HepG2 (cell line): ENCODE data around the gene TJAP1. TPM values are rescaled to one million over a fixed set of nuclear protein-coding genes. Genes with fewer than 3 reads are reported as not detected.

Experiments used
- CEBPB ChIP-seq: IDR thresholded peaks from 2 replicates; pipeline ENCODE4 v1.6.1; 2011; ENCODE audit warnings: low read depth, low read length, improper control_type of control experiment, borderline replicate concordance
- MYC ChIP-seq: sonication (generic); formaldehyde crosslinking; IDR thresholded peaks from 2 replicates; pipeline ENCODE4 v1.9.0; 2021; ENCODE audit warnings: missing genetic modification reagents, borderline replicate concordance
- NFIB ChIP-seq: sonication (generic); formaldehyde crosslinking; IDR thresholded peaks from 2 replicates; pipeline ENCODE4 v1.9.0; 2021; ENCODE audit warnings: missing genetic modification reagents, mild to moderate bottlenecking, borderline replicate concordance
- RXRB ChIP-seq: IDR thresholded peaks from 2 replicates; pipeline ENCODE4 v1.6.1; 2016; ENCODE audit warnings: borderline replicate concordance, missing genetic modification reagents, missing compliant biosample characterization
- ZNF264 ChIP-seq: sonication (generic); formaldehyde crosslinking; IDR thresholded peaks from 2 replicates; pipeline ENCODE4 v1.4.0; 2020; ENCODE audit warnings: missing genetic modification reagents
- ZNF788 ChIP-seq: sonication (generic); formaldehyde crosslinking; IDR thresholded peaks from 2 replicates; pipeline ENCODE4 v1.5.0; 2020; ENCODE audit warnings: mild to moderate bottlenecking, missing genetic modification reagents, borderline replicate concordance
- ZSCAN22 ChIP-seq: sonication (generic); formaldehyde crosslinking; IDR thresholded peaks from 2 replicates; pipeline ENCODE4 v1.4.0; 2020; ENCODE audit warnings: mild to moderate bottlenecking, missing genetic modification reagents
- polyA plus RNA-seq, 8 experiments: library from polyadenylated mRNA; depleted of rRNA in 3 of 8; stranded (reverse) in 7 of 8; unstranded in 1 of 8; fragments of >200 nt; fragmentation: Illumina TruSeq in 4 of 8; extraction: Trizol in 4 of 8; gene quantifications; 2 replicates each; pipeline versions ENCODE4 v1.2.1 to v1.2.3, GENCODE V29; 2011 to 2016; ENCODE audit warnings: low read depth in 4 of 8, missing spikeins in 1 of 8, mixed read lengths in 1 of 8; ENCODE audit not compliant: insufficient read depth in 1 of 8
- total RNA-seq, 5 experiments: library from RNA; depleted of rRNA; stranded (reverse); fragments of >200 nt; fragmentation: Illumina TruSeq; extraction: Trizol; gene quantifications; 2 replicates each; pipeline ENCODE4 v1.2.3, GENCODE V29; 2016; ENCODE audit warnings: low read depth in 1 of 5
- TF ChIP-seq, protein P1 (sequence below): sonication (generic); formaldehyde crosslinking; IDR thresholded peaks from 2 replicates; pipeline ENCODE4 v1.4.0; 2020; ENCODE audit warnings: missing genetic modification reagents
- TF ChIP-seq, protein P2 (sequence below): sonication (generic); formaldehyde crosslinking; conservative IDR thresholded peaks from 2 replicates; pipeline ENCODE4 v1.4.0; 2020; ENCODE audit warnings: mild to moderate bottlenecking, missing genetic modification reagents, moderate library complexity
- TF ChIP-seq, protein P3 (sequence below): IDR thresholded peaks from 2 replicates; pipeline ENCODE4 v1.6.1; 2016; ENCODE audit warnings: missing compliant biosample characterization, missing genetic modification reagents, borderline replicate concordance
- TF ChIP-seq, protein P4 (sequence below): sonication (generic); formaldehyde crosslinking; IDR thresholded peaks from 2 replicates; pipeline ENCODE4 v1.5.1; 2020; ENCODE audit warnings: mild to moderate bottlenecking, moderate library complexity, missing genetic modification reagents
- TF ChIP-seq, protein P5 (sequence below): sonication (generic); formaldehyde crosslinking; IDR thresholded peaks from 2 replicates; pipeline ENCODE4 v1.8.0; 2022; ENCODE audit warnings: missing genetic modification reagents, mild to moderate bottlenecking, inconsistent platforms, borderline replicate concordance
- TF ChIP-seq, protein P6 (sequence below): IDR thresholded peaks from 2 replicates; pipeline ENCODE4 v1.6.1; 2016; ENCODE audit warnings: low read depth, missing genetic modification reagents, missing compliant biosample characterization

TJAP1 gene
- total and polyA plus RNA-seq, 2 of the 13 experiments (the other 11 are each of a cell fraction or from before 2014, with no cell fraction given), result 15.7 to 41.6 TPM

DNA sequence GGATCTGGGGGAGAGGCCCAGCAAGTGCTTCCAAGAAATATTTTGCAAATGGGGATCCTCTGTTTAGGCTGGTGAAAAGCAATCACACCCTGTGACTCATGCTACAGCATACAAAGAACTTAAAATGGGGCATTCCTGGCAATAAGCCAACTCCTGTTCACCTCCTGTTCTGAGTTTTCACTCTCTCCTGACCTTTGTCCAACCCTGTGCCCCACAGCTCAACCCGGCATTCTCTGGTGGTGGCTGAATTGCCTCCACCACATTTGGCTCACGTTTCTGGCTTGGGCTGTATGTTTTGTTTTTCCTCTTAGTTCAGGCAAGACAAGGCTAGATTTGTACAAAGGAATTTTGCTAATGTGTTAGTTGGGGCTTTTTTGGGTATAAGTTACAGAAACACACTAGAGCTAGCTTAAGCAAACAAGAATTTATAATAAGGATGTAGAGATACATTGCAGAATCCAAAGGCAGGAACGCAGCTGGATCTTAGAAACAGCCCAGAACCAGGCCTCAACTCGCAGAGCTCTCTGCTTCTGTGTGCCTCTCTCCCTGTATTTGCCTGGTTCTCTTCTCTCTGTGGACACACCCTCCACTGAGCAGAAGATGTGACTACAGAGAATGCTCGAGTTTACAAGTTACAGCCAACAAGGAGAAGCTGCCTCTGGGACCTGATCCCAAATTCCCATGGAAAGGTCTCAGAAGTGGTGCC is 40.6 kb upstream of the TJAP1 start (continued):
- TF ChIP-seq, protein P1, sequence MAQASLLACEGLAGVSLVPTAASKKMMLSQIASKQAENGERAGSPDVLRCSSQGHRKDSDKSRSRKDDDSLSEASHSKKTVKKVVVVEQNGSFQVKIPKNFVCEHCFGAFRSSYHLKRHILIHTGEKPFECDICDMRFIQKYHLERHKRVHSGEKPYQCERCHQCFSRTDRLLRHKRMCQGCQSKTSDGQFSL (CRISPR knock-in tag), result 0 out of 2 replicates have a peak, but pooled peaks have one; percentile 55
- TF ChIP-seq ZSCAN22 (CRISPR knock-in tag) (no peak), MYC (CRISPR knock-in tag) (peak; percentile 59; the same call in 1 of the 2 replicates), CEBPB (no peak), NFIB (peak; percentile 95; the same call in 1 of the 2 replicates), ZNF264 (CRISPR knock-in tag) (peak; percentile 82; the same call in 1 of the 2 replicates), RXRB (CRISPR knock-in tag) (peak; percentile 95), ZNF788 (CRISPR knock-in tag) (peak; percentile 31; the same call in 1 of the 2 replicates)
- TF ChIP-seq, protein P2, sequence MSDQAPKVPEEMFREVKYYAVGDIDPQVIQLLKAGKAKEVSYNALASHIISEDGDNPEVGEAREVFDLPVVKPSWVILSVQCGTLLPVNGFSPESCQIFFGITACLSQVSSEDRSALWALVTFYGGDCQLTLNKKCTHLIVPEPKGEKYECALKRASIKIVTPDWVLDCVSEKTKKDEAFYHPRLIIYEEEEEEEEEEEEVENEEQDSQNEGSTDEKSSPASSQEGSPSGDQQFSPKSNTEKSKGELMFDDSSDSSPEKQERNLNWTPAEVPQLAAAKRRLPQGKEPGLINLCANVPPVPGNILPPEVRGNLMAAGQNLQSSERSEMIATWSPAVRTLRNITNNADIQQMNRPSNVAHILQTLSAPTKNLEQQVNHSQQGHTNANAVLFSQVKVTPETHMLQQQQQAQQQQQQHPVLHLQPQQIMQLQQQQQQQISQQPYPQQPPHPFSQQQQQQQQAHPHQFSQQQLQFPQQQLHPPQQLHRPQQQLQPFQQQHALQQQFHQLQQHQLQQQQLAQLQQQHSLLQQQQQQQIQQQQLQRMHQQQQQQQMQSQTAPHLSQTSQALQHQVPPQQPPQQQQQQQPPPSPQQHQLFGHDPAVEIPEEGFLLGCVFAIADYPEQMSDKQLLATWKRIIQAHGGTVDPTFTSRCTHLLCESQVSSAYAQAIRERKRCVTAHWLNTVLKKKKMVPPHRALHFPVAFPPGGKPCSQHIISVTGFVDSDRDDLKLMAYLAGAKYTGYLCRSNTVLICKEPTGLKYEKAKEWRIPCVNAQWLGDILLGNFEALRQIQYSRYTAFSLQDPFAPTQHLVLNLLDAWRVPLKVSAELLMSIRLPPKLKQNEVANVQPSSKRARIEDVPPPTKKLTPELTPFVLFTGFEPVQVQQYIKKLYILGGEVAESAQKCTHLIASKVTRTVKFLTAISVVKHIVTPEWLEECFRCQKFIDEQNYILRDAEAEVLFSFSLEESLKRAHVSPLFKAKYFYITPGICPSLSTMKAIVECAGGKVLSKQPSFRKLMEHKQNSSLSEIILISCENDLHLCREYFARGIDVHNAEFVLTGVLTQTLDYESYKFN (CRISPR knock-in tag), result peak; percentile 94
- TF ChIP-seq, protein P3, sequence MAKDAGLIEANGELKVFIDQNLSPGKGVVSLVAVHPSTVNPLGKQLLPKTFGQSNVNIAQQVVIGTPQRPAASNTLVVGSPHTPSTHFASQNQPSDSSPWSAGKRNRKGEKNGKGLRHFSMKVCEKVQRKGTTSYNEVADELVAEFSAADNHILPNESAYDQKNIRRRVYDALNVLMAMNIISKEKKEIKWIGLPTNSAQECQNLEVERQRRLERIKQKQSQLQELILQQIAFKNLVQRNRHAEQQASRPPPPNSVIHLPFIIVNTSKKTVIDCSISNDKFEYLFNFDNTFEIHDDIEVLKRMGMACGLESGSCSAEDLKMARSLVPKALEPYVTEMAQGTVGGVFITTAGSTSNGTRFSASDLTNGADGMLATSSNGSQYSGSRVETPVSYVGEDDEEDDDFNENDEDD (CRISPR knock-in tag), result 0 out of 2 replicates have a peak, but pooled peaks have one; percentile 18
- TF ChIP-seq, protein P4, sequence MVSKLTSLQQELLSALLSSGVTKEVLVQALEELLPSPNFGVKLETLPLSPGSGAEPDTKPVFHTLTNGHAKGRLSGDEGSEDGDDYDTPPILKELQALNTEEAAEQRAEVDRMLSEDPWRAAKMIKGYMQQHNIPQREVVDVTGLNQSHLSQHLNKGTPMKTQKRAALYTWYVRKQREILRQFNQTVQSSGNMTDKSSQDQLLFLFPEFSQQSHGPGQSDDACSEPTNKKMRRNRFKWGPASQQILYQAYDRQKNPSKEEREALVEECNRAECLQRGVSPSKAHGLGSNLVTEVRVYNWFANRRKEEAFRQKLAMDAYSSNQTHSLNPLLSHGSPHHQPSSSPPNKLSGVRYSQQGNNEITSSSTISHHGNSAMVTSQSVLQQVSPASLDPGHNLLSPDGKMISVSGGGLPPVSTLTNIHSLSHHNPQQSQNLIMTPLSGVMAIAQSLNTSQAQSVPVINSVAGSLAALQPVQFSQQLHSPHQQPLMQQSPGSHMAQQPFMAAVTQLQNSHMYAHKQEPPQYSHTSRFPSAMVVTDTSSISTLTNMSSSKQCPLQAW (CRISPR knock-in tag), result no peak; the same call in 1 of the 2 replicates
- TF ChIP-seq, protein P5, sequence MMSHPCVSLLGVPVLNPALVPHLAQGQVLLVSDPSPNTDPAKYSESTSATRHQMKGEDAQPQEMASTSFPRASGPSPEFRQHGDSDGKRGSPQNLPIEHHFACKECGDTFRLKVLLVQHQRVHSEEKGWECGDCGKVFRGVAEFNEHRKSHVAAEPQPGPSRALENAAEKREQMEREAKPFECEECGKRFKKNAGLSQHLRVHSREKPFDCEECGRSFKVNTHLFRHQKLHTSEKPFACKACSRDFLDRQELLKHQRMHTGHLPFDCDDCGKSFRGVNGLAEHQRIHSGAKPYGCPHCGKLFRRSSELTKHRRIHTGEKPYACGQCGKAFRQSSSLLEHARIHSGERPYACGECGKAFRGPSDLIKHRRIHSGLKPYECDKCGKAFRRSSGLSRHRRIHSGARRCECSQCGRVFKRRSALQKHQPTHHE (CRISPR knock-in tag), result no peak
- TF ChIP-seq, protein P6, sequence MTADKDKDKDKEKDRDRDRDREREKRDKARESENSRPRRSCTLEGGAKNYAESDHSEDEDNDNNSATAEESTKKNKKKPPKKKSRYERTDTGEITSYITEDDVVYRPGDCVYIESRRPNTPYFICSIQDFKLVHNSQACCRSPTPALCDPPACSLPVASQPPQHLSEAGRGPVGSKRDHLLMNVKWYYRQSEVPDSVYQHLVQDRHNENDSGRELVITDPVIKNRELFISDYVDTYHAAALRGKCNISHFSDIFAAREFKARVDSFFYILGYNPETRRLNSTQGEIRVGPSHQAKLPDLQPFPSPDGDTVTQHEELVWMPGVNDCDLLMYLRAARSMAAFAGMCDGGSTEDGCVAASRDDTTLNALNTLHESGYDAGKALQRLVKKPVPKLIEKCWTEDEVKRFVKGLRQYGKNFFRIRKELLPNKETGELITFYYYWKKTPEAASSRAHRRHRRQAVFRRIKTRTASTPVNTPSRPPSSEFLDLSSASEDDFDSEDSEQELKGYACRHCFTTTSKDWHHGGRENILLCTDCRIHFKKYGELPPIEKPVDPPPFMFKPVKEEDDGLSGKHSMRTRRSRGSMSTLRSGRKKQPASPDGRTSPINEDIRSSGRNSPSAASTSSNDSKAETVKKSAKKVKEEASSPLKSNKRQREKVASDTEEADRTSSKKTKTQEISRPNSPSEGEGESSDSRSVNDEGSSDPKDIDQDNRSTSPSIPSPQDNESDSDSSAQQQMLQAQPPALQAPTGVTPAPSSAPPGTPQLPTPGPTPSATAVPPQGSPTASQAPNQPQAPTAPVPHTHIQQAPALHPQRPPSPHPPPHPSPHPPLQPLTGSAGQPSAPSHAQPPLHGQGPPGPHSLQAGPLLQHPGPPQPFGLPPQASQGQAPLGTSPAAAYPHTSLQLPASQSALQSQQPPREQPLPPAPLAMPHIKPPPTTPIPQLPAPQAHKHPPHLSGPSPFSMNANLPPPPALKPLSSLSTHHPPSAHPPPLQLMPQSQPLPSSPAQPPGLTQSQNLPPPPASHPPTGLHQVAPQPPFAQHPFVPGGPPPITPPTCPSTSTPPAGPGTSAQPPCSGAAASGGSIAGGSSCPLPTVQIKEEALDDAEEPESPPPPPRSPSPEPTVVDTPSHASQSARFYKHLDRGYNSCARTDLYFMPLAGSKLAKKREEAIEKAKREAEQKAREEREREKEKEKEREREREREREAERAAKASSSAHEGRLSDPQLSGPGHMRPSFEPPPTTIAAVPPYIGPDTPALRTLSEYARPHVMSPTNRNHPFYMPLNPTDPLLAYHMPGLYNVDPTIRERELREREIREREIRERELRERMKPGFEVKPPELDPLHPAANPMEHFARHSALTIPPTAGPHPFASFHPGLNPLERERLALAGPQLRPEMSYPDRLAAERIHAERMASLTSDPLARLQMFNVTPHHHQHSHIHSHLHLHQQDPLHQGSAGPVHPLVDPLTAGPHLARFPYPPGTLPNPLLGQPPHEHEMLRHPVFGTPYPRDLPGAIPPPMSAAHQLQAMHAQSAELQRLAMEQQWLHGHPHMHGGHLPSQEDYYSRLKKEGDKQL, result peak; percentile 72; the same call in 1 of the 2 replicates
